Measurements from ENCODE around the gene NEDD4. TPM values are rescaled to one million over a fixed set of nuclear protein-coding genes. Genes with fewer than 3 reads are reported as not detected.

The NEDD4 gene
- polyA plus RNA-seq, 1 of the 3 experiments (the other 2 are of a cell fraction) = 12.9 TPM

- TF ChIP-seq POLR2AphosphoS5 (IDR thresholded peaks at IDR 0.05; ENCODE audit: low read depth, low read length) = peak; percentile 43; the same call in 1 of the 2 replicates
- peak; percentile 88 for TF ChIP-seq TCF12 (IDR thresholded peaks at IDR 0.05)
- no peak for TF ChIP-seq RFX5 (IDR thresholded peaks at IDR 0.05; ENCODE audit: low read length)
- no peak for TF ChIP-seq IRF3 (IDR thresholded peaks at IDR 0.05; ENCODE audit: low read depth, low read length)
- TF ChIP-seq RCOR1 (IDR thresholded peaks at IDR 0.05; ENCODE audit: low read length) = no peak
- TF ChIP-seq EP300 (IDR thresholded peaks at IDR 0.05; ENCODE audit: borderline replicate concordance in 1 of 2, low read depth in 1 of 2, low read length in 1 of 2) = peak; percentile 51 to 54; a peak in 2 of 4 replicates
- no peak for TF ChIP-seq CHD2 (IDR thresholded peaks at IDR 0.05; ENCODE audit: low read length, partially characterized antibody)
- no peak for TF ChIP-seq ZBTB33 (IDR thresholded peaks at IDR 0.05; ENCODE audit: borderline replicate concordance, low read depth)
- TF ChIP-seq TAF1 (IDR thresholded peaks at IDR 0.05; ENCODE audit: borderline replicate concordance, low read depth, low read length) = no peak
- no peak for TF ChIP-seq RAD21 (IDR thresholded peaks at IDR 0.05; ENCODE audit: low read length)
- TF ChIP-seq ELF1 (IDR thresholded peaks at IDR 0.05) = no peak
- TF ChIP-seq FOXM1 (IDR thresholded peaks at IDR 0.05; ENCODE audit: low read depth) = 0 out of 2 replicates have a peak, but pooled peaks have one; percentile 26
- TF ChIP-seq MAX (IDR thresholded peaks at IDR 0.05; ENCODE audit: low read depth) = no peak
Measured at GRCh38 chr15:55816017-55816416, 177.4 kb downstream of the NEDD4 start (continued).

- H4K20me1 ChIP-seq (ENCODE audit: insufficient read depth) = no peaks in the 10 kb centered on the region
- H3K9me2 ChIP-seq = no peaks in the 10 kb centered on the region
- no peak overlapping the region for H3K4me2 ChIP-seq
- no peak overlapping the region for H3K4me3 ChIP-seq (ENCODE audit: low read depth in 2 of 2, low read length in 1 of 2)
- no peak overlapping the region for H3K9ac ChIP-seq
- no peaks in the 10 kb centered on the region for H3K36me3 ChIP-seq (replicated peaks in 1 of 2; ENCODE audit: control insufficient read depth in 1 of 2, insufficient read depth in 2 of 2, low read length in 1 of 2)
- peaks cover 0 to 27% of the 10 kb centered on the region in 2 experiments; a peak in 2 of 4 replicates for H3K4me1 ChIP-seq (ENCODE audit: control insufficient read depth in 1 of 2, insufficient read depth in 2 of 2, low read depth in 1 of 2, low read length in 1 of 2)
- TF ChIP-seq EZH2phosphoT487 (IDR thresholded peaks at IDR 0.05; ENCODE audit: borderline replicate concordance, low read depth) (no peak), GATA2 (CRISPR knock-in tag; IDR thresholded peaks at IDR 0.05) (peak; percentile 67), CHD2 (IDR thresholded peaks at IDR 0.05; ENCODE audit: low read length, partially characterized antibody) (no peak), RCOR1 (IDR thresholded peaks at IDR 0.05; ENCODE audit: low read length) (0 out of 2 replicates have a peak, but pooled peaks have one; percentile 36), RAD21 (IDR thresholded peaks at IDR 0.05; ENCODE audit: low read length) (peak; percentile 19; the same call in 1 of the 2 replicates), ELF1 (IDR thresholded peaks at IDR 0.05) (no peak), EP300 (IDR thresholded peaks at IDR 0.05; ENCODE audit: borderline replicate concordance in 1 of 2, low read depth in 1 of 2, low read length in 1 of 2) (peak in 1 of 2 experiments; percentile 64; a peak in 2 of 4 replicates), FOSL2 (IDR thresholded peaks at IDR 0.05; ENCODE audit: borderline replicate concordance, low read depth) (no peak), SIN3A (IDR thresholded peaks at IDR 0.05; ENCODE audit: borderline replicate concordance, low read depth, low read length) (no peak), TAF1 (IDR thresholded peaks at IDR 0.05; ENCODE audit: borderline replicate concordance, low read depth, low read length) (no peak), CTCF (IDR thresholded peaks at IDR 0.05) (no peak)
- no peaks in the 10 kb centered on the region for H3K9me3 ChIP-seq
- H3K27me3 ChIP-seq (ENCODE audit: insufficient read depth) = no peaks in the 10 kb centered on the region
- H3K79me2 ChIP-seq (ENCODE audit: insufficient read depth) = no peaks in the 10 kb centered on the region
- 59% methylated on average over 5 of the region's 5 CpGs for WGBS (ENCODE audit: low lambda C conversion rate)
- ChIA-PET POLR2A (interaction anchor here (0.7 kb wide), 1 partner anchor 152 kb away, joined by 3 read pairs; no protein-coding TSS in a partner anchor), CTCF (interaction anchor here (0.6 to 8.6 kb wide), 17 partner anchors 11 to 276 kb away, joined by 3 to 158 read pairs (median 4); no protein-coding TSS in a partner anchor)
- no peak overlapping the region for H2AFZ ChIP-seq (ENCODE audit: low read depth)
- peak overlapping the region in 1 of 2 experiments; percentile 51; a peak in 2 of 4 replicates for H3K27ac ChIP-seq (ENCODE audit: low read depth in 2 of 2, low read length in 1 of 2)
- no peaks in the 10 kb centered on the region for H3F3A ChIP-seq (replicated peaks; ENCODE audit: insufficient read depth)
- DNase-seq = peak; percentile 48
Measured at GRCh38 chr15:55802600-55803376, 190.6 kb downstream of the NEDD4 start.
